Forelimb muscle (tissue), 1 donor: ENCODE results near the gene NLN. TPM values are rescaled to one million over a fixed set of nuclear protein-coding genes. Genes with fewer than 3 reads are reported as not detected.

Experiments
- DNase-seq: peaks from one replicate; pipeline ENCODE4 v3.0.0-alpha.2; 2013; ENCODE audit warnings: low read depth
- polyA plus RNA-seq: library from polyadenylated mRNA; unstranded; fragments of 120-200 nt; gene quantifications from one replicate; pipeline ENCODE4 v1.2.1, GENCODE V29; 2013; ENCODE audit not compliant: insufficient read length

NLN gene
- polyA plus RNA-seq, 1 donor: 19.1 TPM

DNA sequence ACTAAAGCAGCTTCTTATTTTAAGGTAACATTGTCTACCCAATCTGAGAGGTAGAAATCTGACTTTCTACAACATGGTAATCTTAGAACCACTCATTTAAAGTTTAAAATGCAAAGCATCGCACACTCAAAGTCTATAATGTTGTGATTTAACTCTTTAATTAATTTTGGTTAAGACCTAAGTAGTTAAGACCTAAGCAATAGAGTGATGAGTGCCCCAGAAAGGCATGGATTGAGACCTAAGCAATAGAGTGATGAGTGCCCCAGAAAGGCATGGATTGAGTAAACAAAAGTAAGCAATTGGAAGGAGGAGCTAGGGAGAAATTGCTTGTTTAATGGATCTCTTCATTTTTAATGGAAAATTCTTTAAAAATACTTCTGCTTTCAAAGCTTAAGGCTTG is 86.8 kb downstream of the NLN start:
- DNase-seq: no peak

DNA sequence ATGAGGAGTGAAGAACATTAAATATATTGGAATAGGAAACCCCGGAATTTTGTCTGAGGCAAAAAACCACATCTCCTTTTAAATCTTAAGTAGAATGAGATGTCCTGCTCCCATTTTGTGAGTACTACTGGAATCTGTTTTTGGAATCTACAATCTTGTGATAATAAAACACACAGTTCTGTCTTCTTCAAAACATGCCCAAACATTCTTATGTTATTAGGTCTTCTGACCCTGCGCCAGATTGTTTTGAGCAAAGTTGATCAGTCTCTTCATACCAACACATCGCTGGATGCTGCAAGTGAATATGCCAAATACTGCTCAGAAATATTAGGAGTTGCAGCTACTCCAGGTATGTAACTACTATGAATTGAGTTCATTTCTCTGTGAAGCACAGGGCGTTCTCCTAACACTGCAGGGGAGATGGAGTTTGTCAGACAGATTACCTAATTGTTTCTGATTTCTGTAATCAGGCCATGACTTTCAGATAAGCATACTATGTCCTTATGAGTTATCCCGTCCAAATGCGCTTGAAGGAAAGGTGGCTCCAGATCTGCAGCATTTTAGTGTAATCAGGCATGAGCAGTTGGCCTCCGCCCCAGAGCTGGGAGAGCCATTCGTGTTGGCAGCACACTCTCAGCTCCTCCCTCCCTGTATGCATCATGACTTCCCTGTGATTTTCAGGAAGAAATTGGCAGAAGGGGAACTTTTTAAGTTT is 88.0 kb downstream of the NLN start:
- DNase-seq: no peak

DNA sequence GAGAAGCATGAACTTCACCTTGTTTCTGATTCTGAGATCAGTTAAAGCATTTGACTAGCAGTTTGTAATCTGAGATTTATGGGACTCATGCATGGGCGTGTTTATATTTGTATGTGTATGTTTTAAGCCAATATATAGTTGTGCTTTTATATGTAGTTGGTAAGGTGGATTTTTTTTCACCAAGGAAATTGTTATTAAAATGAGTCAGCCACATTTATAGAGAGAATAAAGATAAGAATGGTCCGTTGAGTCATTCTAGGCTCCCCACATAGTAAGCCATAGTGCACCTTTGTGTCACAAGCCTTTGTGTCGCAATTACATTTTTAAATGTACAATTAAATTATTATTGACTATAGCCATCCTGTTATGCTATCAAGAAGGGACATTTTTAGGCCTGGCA is 89.0 kb downstream of the NLN start:
- DNase-seq: no peak

DNA sequence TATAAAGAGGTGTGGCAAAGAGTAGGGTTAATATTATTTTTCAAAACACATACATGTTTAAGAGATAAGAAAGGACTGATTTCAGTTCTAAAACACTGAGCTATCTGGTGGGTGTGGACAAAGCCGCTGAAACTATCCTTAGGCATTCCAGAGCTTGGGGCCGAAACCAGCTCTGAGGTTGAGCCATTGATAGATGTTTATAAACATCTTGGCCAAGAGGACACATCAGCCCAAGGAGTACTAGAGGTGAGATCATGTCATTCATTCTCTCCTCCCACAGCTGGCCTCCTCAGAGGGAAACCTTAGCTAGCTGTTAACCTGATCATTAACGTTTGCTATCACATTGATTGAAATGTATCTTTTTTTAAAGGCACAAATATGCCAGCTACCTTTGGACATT is 89.9 kb downstream of the NLN start:
- no peak for DNase-seq

DNA sequence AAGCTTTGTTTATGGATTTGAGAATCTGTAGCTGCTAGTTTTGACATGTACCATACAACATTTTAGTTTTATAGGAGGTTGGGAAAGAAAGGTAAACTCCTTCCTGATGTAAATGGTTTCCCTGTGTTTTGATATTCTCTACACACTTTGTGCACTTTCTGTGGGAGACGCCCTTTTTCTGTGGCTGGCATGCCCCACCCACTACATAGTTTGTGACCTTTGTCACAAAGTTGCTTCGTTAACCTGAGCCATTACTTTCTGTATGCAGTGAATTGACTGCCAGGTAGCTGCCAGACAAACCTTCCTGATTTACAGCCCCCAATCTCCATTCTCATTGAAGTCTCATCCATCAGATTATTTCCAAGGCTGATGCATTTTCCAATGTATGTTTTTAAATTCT is 90.6 kb downstream of the NLN start:
- DNase-seq: no peak

DNA sequence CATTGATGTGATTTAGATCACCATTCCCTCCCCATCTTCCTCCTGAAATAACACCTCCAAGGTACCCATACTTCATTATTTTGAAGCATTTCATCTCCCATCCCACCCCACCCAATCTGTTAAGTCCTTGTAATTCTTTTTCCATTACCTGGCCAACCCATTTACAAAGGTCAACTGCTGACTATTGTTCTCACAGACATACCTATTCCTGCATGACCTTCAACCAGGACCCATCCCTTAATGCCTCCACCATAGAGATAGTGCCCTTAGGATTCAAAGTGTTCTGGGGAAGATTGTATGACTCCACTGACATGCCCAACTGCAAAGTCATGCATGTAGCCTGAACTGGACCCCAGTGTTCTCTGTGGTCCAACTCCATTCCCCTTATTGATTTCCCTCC is 91.2 kb downstream of the NLN start:
- no peak for DNase-seq

DNA sequence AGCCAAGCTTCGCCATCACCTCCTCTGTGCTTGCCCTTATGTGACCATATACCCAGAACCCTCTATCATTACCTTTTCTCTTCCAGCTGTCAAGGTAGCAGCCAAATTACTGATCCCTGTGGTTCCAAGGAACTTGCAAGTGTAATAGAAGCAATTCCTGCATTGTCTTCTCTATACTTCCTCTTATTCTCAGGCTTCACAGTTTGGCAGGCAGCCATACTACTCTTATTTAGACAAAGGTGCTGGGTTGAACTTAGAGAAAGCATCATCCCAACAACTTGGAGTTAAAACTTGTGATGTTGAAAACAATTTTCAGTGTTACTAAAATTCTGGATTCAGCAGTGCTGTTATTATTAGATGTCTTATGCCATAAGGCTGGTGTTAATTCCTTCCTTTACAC is 93.2 kb downstream of the NLN start:
- DNase-seq: no peak

DNA sequence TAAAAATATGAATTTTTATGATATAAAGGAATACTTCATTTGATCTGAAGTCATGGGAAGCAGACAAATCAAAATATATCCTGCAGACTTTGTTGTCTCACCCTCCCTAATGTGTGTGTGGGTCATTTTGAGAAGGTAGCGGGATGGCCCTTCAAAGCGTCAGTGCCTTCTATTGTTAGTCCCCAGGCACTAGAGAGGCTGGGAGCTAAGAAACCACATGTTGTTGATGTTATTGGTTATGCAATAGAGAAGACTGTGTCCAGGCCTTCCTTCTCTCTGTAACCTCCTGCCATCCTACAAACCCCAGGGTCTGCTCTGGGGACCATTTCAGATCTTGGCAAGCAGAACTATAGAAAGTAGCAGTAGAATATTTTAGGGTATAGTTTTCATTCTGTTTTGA is 94.7 kb downstream of the NLN start:
- no peak for DNase-seq

DNA sequence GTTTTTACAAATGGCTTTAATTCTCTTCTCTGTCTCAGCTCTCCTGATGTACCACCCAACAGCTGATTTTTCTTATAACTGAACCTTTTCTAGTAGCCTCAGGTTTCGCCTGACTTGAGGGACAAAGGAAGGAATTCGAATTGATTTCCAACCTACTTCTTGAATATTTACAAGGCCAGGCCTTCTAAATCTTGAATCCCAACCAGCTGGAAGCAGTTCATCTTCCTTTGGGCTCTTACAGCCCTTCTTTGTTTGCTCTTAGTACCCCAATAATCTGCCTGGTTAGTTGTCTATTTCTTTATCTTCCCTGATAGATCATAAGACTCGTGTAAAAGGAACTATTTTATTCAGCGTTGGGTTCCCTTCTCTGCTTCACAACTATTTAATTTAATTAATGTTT is 95.9 kb downstream of the NLN start:
- no peak for DNase-seq

DNA sequence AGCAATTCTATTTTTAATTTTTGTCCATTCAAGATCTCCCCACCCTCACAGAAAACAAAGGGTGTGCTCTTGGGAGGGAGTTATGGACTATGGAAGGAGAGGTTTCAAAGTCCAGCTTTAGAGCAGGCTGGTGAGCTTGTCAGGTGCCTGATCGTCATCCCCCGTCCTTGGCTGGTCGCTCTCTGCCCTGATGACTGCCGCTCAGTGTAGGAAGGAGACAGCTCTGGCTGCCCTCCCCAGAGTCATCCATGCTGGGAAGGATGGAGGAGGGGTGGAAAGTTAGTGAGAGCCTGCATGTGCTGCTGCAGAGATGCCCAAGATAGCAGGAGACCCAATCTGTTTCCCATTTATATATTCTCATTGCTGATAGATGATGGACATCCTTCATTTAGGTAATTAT is 96.6 kb downstream of the NLN start:
- no peak for DNase-seq

DNA sequence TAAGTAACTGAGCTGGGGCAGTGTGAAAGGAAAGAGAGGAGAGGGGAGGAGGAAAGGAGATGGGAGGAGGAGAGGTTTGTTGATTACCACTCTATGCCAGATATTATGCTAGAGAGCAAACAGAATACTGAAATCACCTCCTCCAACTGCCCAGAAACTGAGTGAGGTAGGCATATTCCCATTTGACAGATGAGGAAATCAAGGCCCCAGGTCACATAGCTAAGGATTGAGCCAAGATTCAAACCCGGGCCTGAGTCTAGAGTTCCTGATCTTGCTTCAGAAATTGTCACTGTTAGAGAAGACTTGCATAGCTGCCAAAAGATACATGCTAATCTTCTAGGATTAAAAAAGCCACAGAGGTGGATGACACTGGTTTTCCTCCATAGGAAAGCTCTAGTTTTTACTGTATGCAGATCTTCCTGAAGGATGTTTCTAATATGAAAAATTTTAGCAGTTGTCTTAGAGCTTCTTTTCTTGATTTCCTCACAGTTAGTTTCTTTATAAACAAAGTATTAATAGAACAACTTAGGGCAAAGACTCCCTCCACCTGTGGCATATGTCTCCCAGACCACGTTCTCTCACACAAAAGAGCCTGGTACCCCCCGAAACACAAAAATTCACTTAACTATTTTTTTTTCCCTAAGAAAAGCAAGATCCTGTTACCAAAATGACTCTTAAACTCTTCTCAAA is 97.4 kb downstream of the NLN start:
- no peak for DNase-seq

DNA sequence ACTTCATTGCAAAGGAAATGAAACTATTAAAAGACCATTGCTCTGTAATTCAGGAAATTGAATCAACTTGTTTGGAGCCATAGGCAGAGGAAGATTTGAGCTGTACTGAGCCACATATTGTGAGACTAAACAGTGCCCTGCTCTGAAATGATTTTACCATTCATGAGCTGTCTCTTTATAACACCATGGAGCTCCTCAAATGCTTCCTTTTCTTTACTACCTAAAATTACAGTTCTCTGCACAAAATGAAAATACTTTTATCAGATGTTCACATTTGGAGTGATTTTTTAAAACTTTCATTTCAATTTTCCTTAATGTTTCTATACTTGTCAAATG is 97.9 kb downstream of the NLN start:
- DNase-seq: no peak

DNA sequence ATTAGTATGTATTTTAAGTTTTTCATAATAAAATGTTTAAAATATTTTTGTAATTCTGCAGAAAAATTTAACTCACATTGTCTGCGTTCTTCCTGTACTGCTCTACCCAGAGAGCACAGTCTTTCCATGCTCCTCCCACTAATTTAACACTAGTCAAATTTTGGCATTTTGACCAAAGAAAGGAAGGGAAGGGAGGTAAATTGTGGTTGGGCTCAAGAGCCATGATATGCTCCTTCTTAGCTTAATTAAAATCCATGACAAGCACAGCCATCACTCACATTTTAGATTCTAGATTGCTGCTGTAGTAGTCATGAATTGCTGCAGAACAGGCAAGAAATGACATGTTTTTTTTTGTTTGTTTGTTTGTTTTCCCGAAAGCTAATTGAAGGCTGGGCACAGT is 98.4 kb downstream of the NLN start:
- no peak for DNase-seq

DNA sequence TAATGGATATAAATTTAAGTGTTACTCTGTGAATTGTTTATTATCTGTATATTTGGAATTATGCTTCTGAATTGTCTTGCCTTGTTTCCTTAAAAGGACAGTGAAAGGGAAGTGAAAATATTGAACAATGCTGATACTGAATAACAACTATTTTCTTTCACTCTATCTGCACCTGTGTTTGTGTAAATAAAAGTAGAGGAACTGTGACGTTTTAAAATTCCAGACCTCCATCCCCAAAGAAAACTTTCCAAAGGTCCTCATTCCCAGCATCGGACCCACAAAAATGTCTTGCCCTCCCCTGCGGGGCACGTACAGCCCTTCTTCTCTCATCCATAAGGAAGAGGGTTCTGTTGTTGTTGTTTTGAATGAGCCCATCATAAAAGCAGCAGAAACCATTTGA is 100.0 kb downstream of the NLN start:
- DNase-seq: no peak

DNA sequence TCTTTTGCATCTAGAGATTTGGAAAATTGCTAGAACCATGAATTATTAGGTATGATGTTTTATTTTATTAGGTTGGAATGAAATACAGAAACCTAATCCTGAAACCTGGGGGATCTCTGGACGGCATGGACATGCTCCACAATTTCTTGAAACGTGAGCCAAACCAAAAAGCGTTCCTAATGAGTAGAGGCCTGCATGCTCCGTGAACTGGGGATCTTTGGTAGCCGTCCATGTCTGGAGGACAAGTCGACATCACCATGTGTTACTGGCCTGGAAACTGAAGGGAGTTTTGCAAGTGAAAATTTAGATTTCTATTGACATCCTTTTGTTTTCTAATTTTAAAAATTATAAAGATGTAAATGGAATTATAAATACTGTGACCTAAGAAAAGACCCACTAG is 100.7 kb downstream of the NLN start:
- no peak for DNase-seq

DNA sequence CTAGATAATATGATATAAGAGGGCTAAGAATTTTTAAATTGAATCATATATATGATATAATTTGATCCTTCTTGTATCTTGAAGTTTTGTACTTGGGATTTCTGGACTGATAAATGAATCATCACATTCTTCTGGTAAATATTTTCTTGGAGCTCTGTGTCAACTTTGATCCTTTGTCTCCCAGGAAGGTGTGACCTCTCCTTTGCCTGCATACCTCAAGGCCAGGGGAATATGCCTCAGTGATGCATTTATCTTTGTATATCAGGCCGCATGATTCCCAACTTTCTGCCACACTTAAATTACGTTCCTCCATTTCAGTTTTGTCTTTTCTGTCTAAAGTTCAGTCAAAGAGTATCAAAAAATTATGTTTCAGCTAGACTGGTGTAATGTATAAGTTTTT is 101.2 kb downstream of the NLN start:
- DNase-seq: no peak

DNA sequence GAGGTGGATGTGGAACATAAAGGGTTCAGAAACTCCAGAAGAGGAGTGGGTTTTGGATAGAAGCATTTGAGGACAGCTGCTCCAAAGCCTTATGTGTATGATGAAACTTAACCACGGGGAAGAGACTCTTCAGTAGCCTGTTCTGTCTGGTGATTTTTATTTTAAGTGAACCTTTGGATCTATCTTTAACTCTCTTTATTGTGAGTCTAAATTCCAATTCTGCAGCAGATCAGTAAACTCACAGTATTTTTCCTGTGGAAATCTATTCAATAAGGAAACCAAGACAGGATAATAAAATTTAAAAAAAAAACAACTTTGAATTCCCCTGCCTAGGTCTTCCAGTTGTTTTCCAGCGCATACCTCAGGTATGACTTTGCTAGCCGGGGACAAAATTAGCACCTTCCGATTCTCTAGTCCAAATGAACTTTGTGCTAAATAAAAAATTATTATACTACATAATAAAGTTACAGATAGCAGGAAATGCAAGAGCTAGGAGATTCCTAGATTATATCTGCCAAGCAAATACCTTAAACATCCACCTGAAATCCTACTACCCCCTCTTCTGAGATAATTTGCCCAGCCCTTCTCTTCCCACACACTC is 101.9 kb downstream of the NLN start:
- no peak for DNase-seq

DNA sequence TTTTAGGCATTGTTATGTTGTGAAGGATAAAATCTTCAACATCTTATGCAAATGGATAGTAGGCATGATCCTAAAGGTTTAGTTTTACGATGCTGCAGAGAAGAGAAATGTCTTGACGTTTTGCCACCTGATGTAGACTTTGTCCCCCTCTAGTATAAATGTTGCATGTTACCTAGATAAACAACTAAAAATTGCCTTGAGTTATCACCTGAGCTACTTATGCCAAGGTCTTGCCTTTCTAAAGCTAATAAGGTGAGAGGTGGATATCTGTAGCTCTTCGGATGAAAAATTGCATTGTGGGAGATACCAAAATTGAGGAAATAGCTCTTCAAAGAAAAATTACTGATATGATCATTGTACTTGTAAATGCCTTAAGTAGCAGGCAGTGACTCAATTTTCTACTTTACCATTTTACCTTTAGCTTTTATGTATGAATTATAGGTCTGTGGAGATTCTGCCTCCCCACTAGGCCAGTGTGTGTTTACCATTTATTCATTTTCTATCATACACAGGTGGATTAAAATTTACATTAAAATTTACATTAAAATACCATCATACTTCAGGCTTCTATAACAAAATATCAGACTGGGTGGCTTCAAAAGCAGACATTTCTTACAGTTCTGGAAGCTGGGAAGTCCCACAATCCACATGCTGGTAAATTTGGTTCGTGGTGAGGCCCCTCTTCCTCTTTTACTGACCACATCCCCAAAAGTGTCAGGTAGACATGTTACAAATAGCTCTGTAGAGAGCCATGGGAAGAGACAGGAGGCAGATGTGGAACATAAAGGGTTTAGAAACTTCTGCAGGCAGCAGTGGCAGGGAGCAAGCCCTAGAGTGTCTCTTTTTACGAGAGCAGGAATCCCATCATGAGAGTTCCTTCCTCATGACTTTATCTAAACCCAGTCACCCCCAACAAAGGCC is 103.7 kb downstream of the NLN start:
- no peak for DNase-seq

DNA sequence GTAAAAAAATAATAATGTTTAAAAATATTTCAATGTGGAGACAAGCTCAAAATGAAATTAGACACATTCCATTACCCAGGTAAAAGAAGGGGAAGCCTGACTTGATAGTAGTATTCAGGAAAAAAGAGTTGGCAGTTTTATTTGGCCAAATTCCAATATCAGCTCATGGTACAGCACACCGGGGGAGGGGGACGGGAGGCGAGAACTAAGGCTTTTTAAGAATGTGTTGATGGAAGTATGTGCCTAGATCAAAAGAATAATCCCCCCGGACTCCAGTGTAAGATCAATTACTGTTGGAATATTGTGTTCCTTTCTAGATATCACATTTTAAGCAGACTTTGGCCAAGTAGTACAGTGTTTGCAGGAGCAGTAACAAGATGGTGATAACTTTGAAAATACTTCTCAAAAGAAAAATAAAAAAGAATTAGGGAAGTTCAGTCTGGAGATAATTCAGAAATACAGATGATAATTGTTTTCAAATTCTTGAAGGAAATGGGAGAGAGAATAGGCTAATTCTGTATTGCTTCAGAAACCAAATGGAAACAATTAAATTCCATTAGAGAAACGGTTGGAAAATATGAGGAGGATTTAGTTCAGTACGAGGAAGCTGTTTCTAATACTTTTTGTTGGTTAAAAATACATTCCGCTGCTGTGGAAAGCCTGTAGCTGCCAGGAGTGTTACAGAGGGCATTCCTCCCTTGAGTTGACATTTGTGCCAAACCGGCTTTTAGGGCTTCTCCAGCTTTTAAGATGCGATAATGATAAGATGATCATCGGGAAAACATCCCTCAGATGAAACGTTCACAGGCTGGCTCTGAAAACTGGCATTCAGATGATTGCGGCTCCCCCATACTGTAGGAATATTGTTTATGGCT is 106.3 kb downstream of the NLN start:
- DNase-seq: no peak

DNA sequence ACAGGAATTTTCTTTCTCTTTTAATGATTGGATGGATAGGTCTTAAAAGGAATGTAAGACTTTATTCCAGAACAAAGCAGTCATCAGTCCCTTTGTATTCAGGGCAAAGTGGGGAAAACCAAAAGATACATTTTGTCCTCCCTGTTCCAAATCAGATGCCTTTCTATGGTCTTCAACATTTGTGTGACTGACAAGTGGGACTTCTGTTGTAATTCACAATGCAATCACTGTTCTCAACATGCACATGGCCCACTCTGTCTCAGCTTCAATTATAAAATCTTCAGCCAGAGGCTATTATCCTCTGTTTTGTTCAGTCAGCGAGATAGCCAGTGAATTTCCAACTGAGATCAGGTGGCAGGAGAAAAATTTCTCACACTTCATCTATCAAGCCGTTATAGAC is 108.9 kb downstream of the NLN start:
- no peak for DNase-seq

DNA sequence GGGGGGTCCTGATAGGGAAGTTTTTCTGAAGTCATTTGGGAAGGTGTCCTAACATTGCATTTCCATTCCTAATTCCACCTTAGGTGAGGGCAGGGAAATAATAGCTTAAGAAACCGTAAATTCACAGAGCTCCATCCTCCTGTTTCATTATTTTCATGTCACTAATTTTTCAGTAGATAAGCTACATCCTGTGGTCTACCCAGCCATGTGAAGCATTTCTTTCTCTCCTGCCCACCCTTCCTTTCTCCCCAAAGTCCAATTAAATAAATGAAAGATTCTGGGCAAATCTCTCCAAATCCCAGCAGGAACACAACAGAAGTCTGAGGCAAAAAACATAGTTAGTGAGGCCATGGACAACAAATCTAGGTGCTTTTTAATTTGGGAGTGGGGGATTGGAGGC is 109.3 kb downstream of the NLN start:
- DNase-seq: no peak
